MM.1S (cell line): ENCODE results near the gene CDC42.

ENCODE experiments used
- DNase-seq: peaks from one replicate; pipeline ENCODE4 v3.0.0-alpha.2; 2015
- H2AFZ ChIP-seq: fragments of 300-600 bp; sonication (generic); 2 replicates; pipeline ENCODE4 v1.6.0; 2016; ENCODE audit warnings: antibody characterized with exemption, low read length
- H3F3A ChIP-seq: fragments of 300-600 bp; sonication (generic); 2 replicates; pipeline ENCODE4 v1.6.1; 2016; ENCODE audit warnings: mild to moderate bottlenecking, antibody characterized with exemption, low read length, moderate library complexity, mixed read lengths; ENCODE audit not compliant: insufficient read depth
- H3K27ac ChIP-seq: fragments of 300-600 bp; sonication (generic); 2 replicates; pipeline ENCODE4 v1.5.1; 2016; ENCODE audit warnings: mild to moderate bottlenecking, low read length
- H3K27me3 ChIP-seq: fragments of 300-600 bp; sonication (generic); replicated peaks from 2 replicates; pipeline ENCODE4 v1.6.0; 2016; ENCODE audit warnings: low read length; ENCODE audit not compliant: insufficient read depth
- H3K36me3 ChIP-seq: fragments of 300-600 bp; sonication (generic); replicated peaks from 2 replicates; pipeline ENCODE4 v1.6.1; 2016; ENCODE audit warnings: mild to moderate bottlenecking, low read length, mixed read lengths; ENCODE audit not compliant: insufficient read depth
- H3K4me1 ChIP-seq: fragments of 300-600 bp; sonication (generic); 2 replicates; pipeline ENCODE4 v1.6.1; 2016; ENCODE audit warnings: low read length, mixed read lengths
- H3K4me2 ChIP-seq: fragments of 300-600 bp; sonication (generic); 2 replicates; pipeline ENCODE4 v1.6.0; 2016; ENCODE audit warnings: low read depth, low read length
- H3K4me3 ChIP-seq: fragments of 300-600 bp; sonication (generic); 2 replicates; pipeline ENCODE4 v1.5.1; 2016; ENCODE audit warnings: low read length, mixed read lengths
- H3K79me2 ChIP-seq: fragments of 300-600 bp; sonication (generic); 2 replicates; pipeline ENCODE4 v1.6.1; 2016; ENCODE audit warnings: mixed run types, low read length, mixed read lengths
- H3K9ac ChIP-seq: fragments of 300-600 bp; sonication (generic); 2 replicates; pipeline ENCODE4 v1.6.1; 2016; ENCODE audit warnings: low read length, mixed read lengths
- H3K9me2 ChIP-seq: fragments of 300-600 bp; sonication (generic); replicated peaks from 2 replicates; pipeline ENCODE4 v1.6.1; 2016; ENCODE audit warnings: mild to moderate bottlenecking, low read length, mixed read lengths; ENCODE audit not compliant: insufficient read depth
- H3K9me3 ChIP-seq: fragments of 300-600 bp; sonication (generic); replicated peaks from 2 replicates; pipeline ENCODE4 v1.6.1; 2016; ENCODE audit warnings: mild to moderate bottlenecking, low read length, mixed read lengths; ENCODE audit not compliant: insufficient read depth
- H4K20me1 ChIP-seq: fragments of 300-600 bp; sonication (generic); 2 replicates; pipeline ENCODE4 v1.6.1; 2016; ENCODE audit warnings: mild to moderate bottlenecking, low read length, moderate library complexity, mixed read lengths; ENCODE audit not compliant: insufficient read depth
- EZH2 ChIP-seq: fragments of 300-600 bp; sonication (generic); optimal IDR thresholded peaks from 2 replicates; pipeline ENCODE3; 2017; ENCODE audit warnings: low read depth, mild to moderate bottlenecking, antibody characterized with exemption, low read length, mixed read lengths
- EZH2phosphoT487 ChIP-seq: fragments of 300-600 bp; sonication (generic); IDR thresholded peaks from 2 replicates; pipeline ENCODE4 v1.6.1; 2018; ENCODE audit warnings: antibody characterized with exemption, low read length
- TF ChIP-seq, protein P1 (sequence below): fragments of 300-600 bp; sonication (generic); IDR thresholded peaks from 2 replicates; pipeline ENCODE4 v1.5.1; 2016; ENCODE audit warnings: antibody characterized with exemption, low read length, mixed read lengths

Gene CDC42

DNA sequence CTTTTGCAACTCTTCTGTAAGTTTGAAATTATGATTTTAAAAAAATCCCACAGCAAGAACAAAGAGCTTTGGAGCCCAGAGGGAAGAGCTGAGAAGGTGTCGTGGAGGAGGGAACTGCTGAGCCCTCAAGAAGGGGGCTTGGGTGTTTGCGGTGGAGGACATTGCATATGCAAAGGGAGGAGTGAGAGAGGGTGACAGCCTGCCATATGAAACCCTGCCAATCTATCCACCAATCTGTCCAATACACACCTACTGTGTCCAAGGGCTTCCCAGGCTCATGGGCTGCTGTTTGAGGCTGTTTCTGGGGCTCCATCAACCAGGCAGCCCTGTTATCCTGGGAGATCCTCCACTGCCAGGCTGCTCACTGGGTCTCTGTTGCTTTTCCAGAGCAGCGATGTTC, 75.2 kb downstream of the CDC42 start:
- no peak overlapping the region for H3K27ac ChIP-seq
- no peak overlapping the region for H3K9ac ChIP-seq
- H3K36me3 ChIP-seq, result no peaks in the 10 kb centered on the region
- no peaks in the 10 kb centered on the region; the same call in 1 of the 2 replicates for H3K27me3 ChIP-seq
- TF ChIP-seq, protein P1, sequence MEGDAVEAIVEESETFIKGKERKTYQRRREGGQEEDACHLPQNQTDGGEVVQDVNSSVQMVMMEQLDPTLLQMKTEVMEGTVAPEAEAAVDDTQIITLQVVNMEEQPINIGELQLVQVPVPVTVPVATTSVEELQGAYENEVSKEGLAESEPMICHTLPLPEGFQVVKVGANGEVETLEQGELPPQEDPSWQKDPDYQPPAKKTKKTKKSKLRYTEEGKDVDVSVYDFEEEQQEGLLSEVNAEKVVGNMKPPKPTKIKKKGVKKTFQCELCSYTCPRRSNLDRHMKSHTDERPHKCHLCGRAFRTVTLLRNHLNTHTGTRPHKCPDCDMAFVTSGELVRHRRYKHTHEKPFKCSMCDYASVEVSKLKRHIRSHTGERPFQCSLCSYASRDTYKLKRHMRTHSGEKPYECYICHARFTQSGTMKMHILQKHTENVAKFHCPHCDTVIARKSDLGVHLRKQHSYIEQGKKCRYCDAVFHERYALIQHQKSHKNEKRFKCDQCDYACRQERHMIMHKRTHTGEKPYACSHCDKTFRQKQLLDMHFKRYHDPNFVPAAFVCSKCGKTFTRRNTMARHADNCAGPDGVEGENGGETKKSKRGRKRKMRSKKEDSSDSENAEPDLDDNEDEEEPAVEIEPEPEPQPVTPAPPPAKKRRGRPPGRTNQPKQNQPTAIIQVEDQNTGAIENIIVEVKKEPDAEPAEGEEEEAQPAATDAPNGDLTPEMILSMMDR, result no peak
- TF ChIP-seq EZH2phosphoT487, result no peak
- TF ChIP-seq EZH2, result no peak
- no peaks in the 10 kb centered on the region for H4K20me1 ChIP-seq
- H3K4me1 ChIP-seq, result no peaks in the 10 kb centered on the region
- H3K9me3 ChIP-seq, result no peaks in the 10 kb centered on the region
- no peak overlapping the region for H3K4me2 ChIP-seq
- no peak for DNase-seq
- no peak overlapping the region for H3K4me3 ChIP-seq
- H3F3A ChIP-seq, result no peaks in the 10 kb centered on the region
- H3K9me2 ChIP-seq, result no peaks in the 10 kb centered on the region
- H2AFZ ChIP-seq, result no peak overlapping the region
- no peaks in the 10 kb centered on the region for H3K79me2 ChIP-seq

DNA sequence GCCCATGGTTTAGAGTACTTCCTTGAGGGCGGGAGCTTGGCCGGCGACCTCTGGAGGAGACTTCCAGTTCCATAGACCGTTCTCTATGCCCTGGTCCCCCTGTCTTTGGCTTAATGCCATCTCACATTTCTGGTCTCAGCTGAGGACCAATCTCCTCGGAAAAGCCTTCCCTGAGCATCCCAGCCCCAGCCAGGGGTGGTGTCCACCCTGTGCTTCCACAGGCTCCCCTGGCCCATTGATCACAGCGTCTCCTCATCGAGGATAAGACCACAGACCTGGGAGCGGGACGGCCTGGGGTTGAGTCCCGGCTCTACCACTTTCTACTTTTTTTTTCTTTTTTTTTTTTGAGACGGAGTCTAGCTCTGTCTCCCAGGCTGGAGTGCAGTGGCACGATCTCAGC, 75.9 kb downstream of the CDC42 start:
- Histone ChIP-seq H3K79me2 (no peaks in the 10 kb centered on the region), H4K20me1 (no peaks in the 10 kb centered on the region), H3K27ac (no peak overlapping the region), H3K36me3 (no peaks in the 10 kb centered on the region), H3K27me3 (peaks cover 6% of the 10 kb centered on the region), H3K9me3 (no peaks in the 10 kb centered on the region), H3K4me1 (no peaks in the 10 kb centered on the region), H2AFZ (no peak overlapping the region), H3K4me3 (no peak overlapping the region), H3K9me2 (no peaks in the 10 kb centered on the region), H3F3A (no peaks in the 10 kb centered on the region), H3K9ac (no peak overlapping the region), H3K4me2 (no peak overlapping the region)
- TF ChIP-seq EZH2 (no peak), EZH2phosphoT487 (no peak)
- TF ChIP-seq, protein P1, result no peak
- no peak for DNase-seq

DNA sequence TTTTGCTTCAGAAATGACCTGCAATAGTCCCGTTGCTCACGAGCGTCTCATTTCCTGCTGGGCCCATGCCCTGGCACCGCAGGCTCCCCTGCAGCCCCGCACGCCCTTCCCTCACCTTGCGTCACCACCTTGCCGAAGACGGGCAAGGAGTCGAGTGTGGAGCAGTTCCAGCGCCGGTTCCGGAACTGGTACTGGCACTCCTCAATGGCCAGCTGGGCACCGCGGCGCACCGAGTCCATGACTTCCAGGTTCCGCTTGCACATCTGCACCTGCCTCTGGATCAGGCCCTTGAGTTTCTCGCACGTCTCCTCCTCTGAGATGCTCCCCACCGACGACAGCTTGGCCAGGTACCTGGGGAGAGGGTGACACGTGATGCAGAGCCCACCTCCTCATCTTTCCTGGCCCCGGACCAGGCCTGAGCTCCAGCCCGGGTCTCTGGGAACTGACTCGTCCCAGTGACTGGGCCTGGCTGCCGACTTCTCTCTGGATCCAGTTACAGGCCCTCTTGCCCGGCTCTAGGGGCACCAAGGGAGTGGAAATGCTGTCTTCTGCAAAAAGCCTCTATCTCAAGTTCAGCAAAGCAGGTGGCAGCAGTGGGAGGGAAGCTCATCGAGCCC, 77.1 kb downstream of the CDC42 start:
- no peaks in the 10 kb centered on the region for H3K79me2 ChIP-seq
- H3K27ac ChIP-seq, result no peak overlapping the region
- H3K9me2 ChIP-seq, result no peaks in the 10 kb centered on the region
- H3K9ac ChIP-seq, result no peak overlapping the region
- H3K4me1 ChIP-seq, result no peaks in the 10 kb centered on the region
- H3F3A ChIP-seq, result no peaks in the 10 kb centered on the region
- peaks cover 15% of the 10 kb centered on the region for H3K27me3 ChIP-seq
- TF ChIP-seq, protein P1, result no peak
- no peak for TF ChIP-seq EZH2phosphoT487
- no peak for TF ChIP-seq EZH2
- H4K20me1 ChIP-seq, result no peaks in the 10 kb centered on the region
- no peaks in the 10 kb centered on the region for H3K36me3 ChIP-seq
- no peak overlapping the region for H2AFZ ChIP-seq
- H3K4me2 ChIP-seq, result no peak overlapping the region
- no peak overlapping the region for H3K4me3 ChIP-seq
- H3K9me3 ChIP-seq, result no peaks in the 10 kb centered on the region
- DNase-seq, result no peak
